ENCODE data around the gene TMPRSS9. TPM values are rescaled to one million over a fixed set of nuclear protein-coding genes. Genes with fewer than 3 reads are reported as not detected.

The TMPRSS9 gene
- polyA plus RNA-seq, 1 donor from 2014 or later: not detected

GRCh38 chr19:2374808-2375207 lies 14.7 kb downstream of the TMPRSS9 start:
- Histone ChIP-seq H3K9me2 (ENCODE audit: insufficient read depth, low read length) (no peaks in the 10 kb centered on the region), H3K36me3 (ENCODE audit: insufficient read depth, low read length) (no peaks in the 10 kb centered on the region), H2AFZ (ENCODE audit: low read depth, low read length) (no peak overlapping the region), H3K27ac (ENCODE audit: low read length) (no peak overlapping the region), H3K79me2 (replicated peaks; ENCODE audit: insufficient read depth, low read length) (no peaks in the 10 kb centered on the region), H3K27me3 (ENCODE audit: insufficient read depth, low read depth, low read length) (no peaks in the 10 kb centered on the region), H3K4me2 (ENCODE audit: low read length) (no peak overlapping the region), H3F3A (ENCODE audit: insufficient read depth, low read length, poor library complexity, severe bottlenecking) (no peaks in the 10 kb centered on the region), H3K4me3 (ENCODE audit: low read length) (no peak overlapping the region), H3K9me3 (ENCODE audit: low read length) (no peaks in the 10 kb centered on the region), H4K20me1 (ENCODE audit: insufficient read depth) (no peaks in the 10 kb centered on the region), H3K9ac (ENCODE audit: low read length) (no peak overlapping the region)
- TF ChIP-seq TAF1 (IDR thresholded peaks at IDR 0.05; ENCODE audit: low read depth): no peak
- no peak for TF ChIP-seq EP300 (conservative IDR thresholded peaks at IDR 0.05; ENCODE audit: poor library complexity, severe bottlenecking)
- TF ChIP-seq RAD21 (conservative IDR thresholded peaks at IDR 0.05): no peak
- TF ChIP-seq MXI1 (conservative IDR thresholded peaks at IDR 0.05; ENCODE audit: poor library complexity, severe bottlenecking): no peak
- TF ChIP-seq REST (IDR thresholded peaks at IDR 0.05; ENCODE audit: borderline replicate concordance): no peak
- no peak for TF ChIP-seq SMC3 (conservative IDR thresholded peaks at IDR 0.05; ENCODE audit: poor library complexity)
- no peak for TF ChIP-seq POLR2AphosphoS5 (IDR thresholded peaks at IDR 0.05)
- TF ChIP-seq EZH2 (IDR thresholded peaks at IDR 0.05; ENCODE audit: borderline replicate concordance, insufficient read depth, low read length, poor library complexity, severe bottlenecking): no peak
- TF ChIP-seq CTCF (IDR thresholded peaks at IDR 0.05; ENCODE audit: poor library complexity, severe bottlenecking): no peak

- no peaks in the 10 kb centered on the region for H3F3A ChIP-seq (ENCODE audit: insufficient read depth, low read length, poor library complexity, severe bottlenecking)
- H3K9me3 ChIP-seq (ENCODE audit: low read length): no peaks in the 10 kb centered on the region
- H3K9ac ChIP-seq (ENCODE audit: low read length): no peak overlapping the region
- H3K4me2 ChIP-seq (ENCODE audit: low read length): no peak overlapping the region
- no peaks in the 10 kb centered on the region for H3K9me2 ChIP-seq (ENCODE audit: insufficient read depth, low read length)
- H4K20me1 ChIP-seq (ENCODE audit: insufficient read depth): no peaks in the 10 kb centered on the region
- H3K79me2 ChIP-seq (replicated peaks; ENCODE audit: insufficient read depth, low read length): no peaks in the 10 kb centered on the region
- no peaks in the 10 kb centered on the region for H3K27me3 ChIP-seq (ENCODE audit: insufficient read depth, low read depth, low read length)
- no peak overlapping the region for H2AFZ ChIP-seq (ENCODE audit: low read depth, low read length)
- H3K4me3 ChIP-seq (ENCODE audit: low read length): no peak overlapping the region
- H3K27ac ChIP-seq (ENCODE audit: low read length): no peak overlapping the region
- H3K36me3 ChIP-seq (ENCODE audit: insufficient read depth, low read length): no peaks in the 10 kb centered on the region
- TF ChIP-seq SMC3 (conservative IDR thresholded peaks at IDR 0.05; ENCODE audit: poor library complexity) (no peak), MXI1 (conservative IDR thresholded peaks at IDR 0.05; ENCODE audit: poor library complexity, severe bottlenecking) (no peak), POLR2AphosphoS5 (IDR thresholded peaks at IDR 0.05) (no peak), EP300 (conservative IDR thresholded peaks at IDR 0.05; ENCODE audit: poor library complexity, severe bottlenecking) (no peak), REST (IDR thresholded peaks at IDR 0.05; ENCODE audit: borderline replicate concordance) (no peak), CTCF (IDR thresholded peaks at IDR 0.05; ENCODE audit: poor library complexity, severe bottlenecking) (no peak), EZH2 (IDR thresholded peaks at IDR 0.05; ENCODE audit: borderline replicate concordance, insufficient read depth, low read length, poor library complexity, severe bottlenecking) (no peak), RAD21 (conservative IDR thresholded peaks at IDR 0.05) (no peak), TAF1 (IDR thresholded peaks at IDR 0.05; ENCODE audit: low read depth) (no peak)
Measured at GRCh38 chr19:2375353-2376121, 15.5 kb downstream of the TMPRSS9 start.

Data from neural cell (in vitro differentiated cells).